Lower lobe of right lung (tissue), 2 donors: ENCODE measurements around the gene SIKE1. TPM values are rescaled to one million over a fixed set of nuclear protein-coding genes. Genes with fewer than 3 reads are reported as not detected.
A peak's percentile ranks its signal among the peaks of the same experiment; 100 is the strongest.

Experiments used
- ATAC-seq, 2 donors: fragments of 200-7000 bp; cut with Tn5 transposase; one replicate each; pipeline ENCODE4 v1.9.1; 2020 to 2022; ENCODE audit warnings: mild to moderate bottlenecking in 2 of 2, moderate library complexity in 2 of 2
- DNase-seq: peaks from one replicate; pipeline ENCODE4 v3.0.0-alpha.2; 2020
- H3K27ac ChIP-seq: fragments of 200-600 bp; one replicate; pipeline ENCODE4 v1.8.0; 2022
- H3K27me3 ChIP-seq: fragments of 200-600 bp; one replicate; pipeline ENCODE4 v1.8.0; 2022; ENCODE audit warnings: low read depth
- H3K36me3 ChIP-seq: fragments of 200-600 bp; one replicate; pipeline ENCODE4 v1.8.0; 2022; ENCODE audit warnings: mild to moderate bottlenecking
- H3K4me1 ChIP-seq: fragments of 200-600 bp; one replicate; pipeline ENCODE4 v1.8.0; 2022
- H3K4me3 ChIP-seq: fragments of 200-600 bp; one replicate; pipeline ENCODE4 v1.8.0; 2022; ENCODE audit warnings: mild to moderate bottlenecking
- H3K9me3 ChIP-seq: fragments of 200-600 bp; one replicate; pipeline ENCODE4 v1.8.0; 2022
- CTCF ChIP-seq: fragments of 200-600 bp; IDR thresholded peaks from one replicate; pipeline ENCODE4 v1.8.0; 2022; ENCODE audit warnings: antibody characterized with exemption, mild to moderate bottlenecking
- intact Hi-C: fragments of 100-400 bp; cut with DNase I; formaldehyde crosslinking; loops from one replicate; pipeline ENCODE4 v1.11.0; 2022
- total RNA-seq: library from RNA; stranded (reverse); fragmentation: NEBNext Ultra II Directional; extraction: Animal tissue kit (Norgen Biotek cat#: 25700); gene quantifications from one replicate; pipeline ENCODE4 v1.2.1, GENCODE V29; 2021
- donor health status: DM: no; HTN: yes; CAD: no; lungs with severe emphysema.

Gene SIKE1
- total RNA-seq, 1 donor from 2014 or later = 34.3 TPM

- intact Hi-C loops = no loop called here
- Histone ChIP-seq H3K4me1 (peaks cover 84% of the 10 kb centered on the region), H3K9me3 (no peaks in the 10 kb centered on the region), H3K27me3 (no peaks in the 10 kb centered on the region), H3K36me3 (peaks cover 45% of the 10 kb centered on the region), H3K4me3 (no peak overlapping the region), H3K27ac (no peak overlapping the region)
- no peak for TF ChIP-seq CTCF
- no peak for DNase-seq
- ATAC-seq = no peak
Observed at GRCh38 chr1:114750780-114751179, 29.7 kb downstream of the SIKE1 start.

GRCh38 chr1:114749835-114750234, 30.6 kb downstream of the SIKE1 start:
- no peaks in the 10 kb centered on the region for H3K9me3 ChIP-seq
- intact Hi-C loops = no loop called here
- no peak for TF ChIP-seq CTCF
- H3K4me1 ChIP-seq = peaks cover 74% of the 10 kb centered on the region
- H3K27ac ChIP-seq = no peak overlapping the region
- DNase-seq (no peak), ATAC-seq (peak in 1 of 2 donors; percentile 53)
- no peaks in the 10 kb centered on the region for H3K27me3 ChIP-seq
- peaks cover 54% of the 10 kb centered on the region for H3K36me3 ChIP-seq
- H3K4me3 ChIP-seq = no peak overlapping the region

- DNase-seq = no peak
- no peak for TF ChIP-seq CTCF
- H3K4me1 ChIP-seq = peaks cover 42% of the 10 kb centered on the region
- peaks cover 79% of the 10 kb centered on the region for H3K36me3 ChIP-seq
- H3K27ac ChIP-seq = no peak overlapping the region
- no peak for ATAC-seq
- no peaks in the 10 kb centered on the region for H3K27me3 ChIP-seq
- H3K4me3 ChIP-seq = no peak overlapping the region
- intact Hi-C loops = no loop called here
- H3K9me3 ChIP-seq = no peaks in the 10 kb centered on the region
Observed at GRCh38 chr1:114746450-114747121, 33.9 kb downstream of the SIKE1 start.

GRCh38 chr1:114745291-114745690, 35.2 kb downstream of the SIKE1 start:
- H3K9me3 ChIP-seq = no peaks in the 10 kb centered on the region
- peaks cover 29% of the 10 kb centered on the region for H3K4me1 ChIP-seq
- intact Hi-C loops = no loop called here
- H3K27me3 ChIP-seq = no peaks in the 10 kb centered on the region
- no peak for TF ChIP-seq CTCF
- H3K4me3 ChIP-seq = no peak overlapping the region
- H3K36me3 ChIP-seq = peaks cover 90% of the 10 kb centered on the region
- ATAC-seq = no peak
- no peak for DNase-seq
- H3K27ac ChIP-seq = no peak overlapping the region

- H3K36me3 ChIP-seq = peaks cover 89% of the 10 kb centered on the region
Observed at GRCh38 chr1:114741963-114742746, 38.3 kb downstream of the SIKE1 start.

More at GRCh38 chr1:114741963-114742746, 38.3 kb downstream of the SIKE1 start:
- Histone ChIP-seq H3K4me1 (no peaks in the 10 kb centered on the region), H3K9me3 (no peaks in the 10 kb centered on the region), H3K27ac (no peak overlapping the region), H3K27me3 (no peaks in the 10 kb centered on the region), H3K4me3 (no peak overlapping the region)
- ATAC-seq = no peak
- intact Hi-C loops = no loop called here
- no peak for DNase-seq
- TF ChIP-seq CTCF = no peak
